ENCODE measurements around the gene DUSP1.
"Not testable (repeated sequence)": the region's sequence is repeated elsewhere in the genome, so short reads cannot be mapped to it uniquely, and the experiment has no call there.

DUSP1 gene

GRCh38 chr5:172796306-172796705, 25.3 kb upstream of the DUSP1 start:
- DNase-seq, result no peak

- no peak for DNase-seq
Observed at GRCh38 chr5:172795318-172795977, 24.5 kb upstream of the DUSP1 start.

- no peak for DNase-seq
Observed at GRCh38 chr5:172793577-172794488, 22.8 kb upstream of the DUSP1 start.

GRCh38 chr5:172792701-172793570, 21.9 kb upstream of the DUSP1 start:
- no peak for DNase-seq

- DNase-seq, result no peak
Observed at GRCh38 chr5:172791726-172792445, 20.9 kb upstream of the DUSP1 start.

- DNase-seq, result no peak
Observed at GRCh38 chr5:172791286-172791685, 20.3 kb upstream of the DUSP1 start.

- no peak for DNase-seq
Observed at GRCh38 chr5:172790496-172790889, 19.5 kb upstream of the DUSP1 start.

GRCh38 chr5:172789687-172790495, 18.9 kb upstream of the DUSP1 start:
- no peak for DNase-seq

GRCh38 chr5:172788771-172789686, 18.0 kb upstream of the DUSP1 start:
- no peak for DNase-seq

- not testable (repeated sequence) for DNase-seq
Observed at GRCh38 chr5:172787538-172787937, 16.5 kb upstream of the DUSP1 start.

GRCh38 chr5:172786736-172787462, 15.9 kb upstream of the DUSP1 start:
- no peak for DNase-seq

GRCh38 chr5:172785429-172786088, 14.6 kb upstream of the DUSP1 start:
- no peak for DNase-seq

- not testable (repeated sequence) for DNase-seq
Observed at GRCh38 chr5:172784162-172784561, 13.2 kb upstream of the DUSP1 start.

GRCh38 chr5:172783319-172783718, 12.3 kb upstream of the DUSP1 start:
- DNase-seq, result not testable (repeated sequence)

GRCh38 chr5:172782169-172783039, 11.4 kb upstream of the DUSP1 start:
- DNase-seq, result no peak

GRCh38 chr5:172779691-172780341, 8.8 kb upstream of the DUSP1 start:
- no peak for DNase-seq

All from NCI-H1105 (cell line).